Activated T-cell treated with anti-CD3 and anti-CD28 coated beads for 48 hours (primary cell): Measurements from ENCODE around the gene PTPN5.
"Not testable (repeated sequence)": the region's sequence is repeated elsewhere in the genome, so short reads cannot be mapped to it uniquely, and the experiment has no call there.

ENCODE experiments used
- DNase-seq: peaks from one replicate; pipeline ENCODE4 v3.0.0-alpha.2; 2020; ENCODE audit warnings: low read depth

Gene PTPN5

DNA sequence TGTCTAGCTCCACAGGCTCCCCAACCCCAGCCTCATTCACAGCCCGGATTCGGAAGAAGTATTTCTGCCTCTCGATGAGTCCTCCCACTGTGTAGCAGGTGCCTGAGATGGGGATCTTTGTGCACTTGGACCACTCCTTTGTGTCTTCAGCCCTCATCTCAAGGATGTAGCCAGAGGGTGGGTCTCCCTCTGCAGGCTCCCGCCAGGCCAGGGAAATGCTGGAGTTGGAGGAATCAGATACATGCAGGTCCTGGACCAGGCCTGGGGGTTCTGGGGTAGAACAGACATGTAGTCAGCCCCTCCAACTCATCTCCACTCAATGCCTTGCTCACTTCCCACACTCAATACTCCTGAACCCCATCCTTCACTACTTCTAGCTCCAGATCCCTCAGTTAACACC is 82.2 kb downstream of the PTPN5 start:
- DNase-seq = no peak

GRCh38 chr11:18707811-18708340 is 83.7 kb downstream of the PTPN5 start:
- no peak for DNase-seq

DNA sequence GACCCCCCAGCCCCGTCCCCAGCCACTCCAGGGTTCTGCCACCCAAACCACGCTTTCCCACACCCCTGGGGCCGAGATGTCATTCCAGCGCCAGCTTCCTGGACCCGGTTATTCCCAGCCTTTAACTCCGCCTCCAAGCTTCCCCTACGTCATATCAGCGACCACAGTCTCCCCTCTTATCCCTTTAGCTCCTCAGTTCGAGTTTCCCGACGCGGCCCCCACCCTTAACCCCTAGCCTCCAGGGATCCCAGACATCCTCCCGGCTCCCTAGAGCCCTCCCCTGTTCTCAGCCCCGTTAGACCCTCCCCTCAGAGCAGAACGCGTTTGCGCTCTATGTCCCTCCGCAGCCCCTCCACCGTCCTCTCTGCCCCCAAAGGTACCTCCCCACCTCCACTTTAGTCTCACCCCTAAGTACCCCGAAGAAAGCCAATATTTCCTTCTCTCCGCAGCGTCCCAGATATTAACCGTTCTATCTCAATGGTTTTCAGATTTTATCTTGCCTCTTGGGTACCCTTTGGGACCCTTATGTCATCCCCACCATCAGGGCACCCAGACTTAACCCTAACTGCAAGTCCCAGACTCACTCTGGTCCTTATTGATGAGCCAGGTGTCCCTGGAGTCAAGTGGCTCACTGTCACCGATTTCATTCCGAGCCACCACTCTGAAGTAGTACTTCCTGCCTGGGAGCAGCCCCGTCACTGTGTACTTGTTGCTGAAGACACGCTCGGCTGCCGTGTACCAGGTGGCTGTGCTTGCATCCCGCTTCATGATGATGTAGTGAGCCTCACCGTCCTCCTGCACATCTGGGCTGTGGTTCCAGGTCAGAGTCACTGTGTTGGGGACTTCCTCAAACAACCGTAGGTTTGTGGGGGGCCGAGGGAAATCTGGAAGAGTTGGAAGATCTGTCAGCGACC is 85.0 kb downstream of the PTPN5 start:
- no peak for DNase-seq

DNA sequence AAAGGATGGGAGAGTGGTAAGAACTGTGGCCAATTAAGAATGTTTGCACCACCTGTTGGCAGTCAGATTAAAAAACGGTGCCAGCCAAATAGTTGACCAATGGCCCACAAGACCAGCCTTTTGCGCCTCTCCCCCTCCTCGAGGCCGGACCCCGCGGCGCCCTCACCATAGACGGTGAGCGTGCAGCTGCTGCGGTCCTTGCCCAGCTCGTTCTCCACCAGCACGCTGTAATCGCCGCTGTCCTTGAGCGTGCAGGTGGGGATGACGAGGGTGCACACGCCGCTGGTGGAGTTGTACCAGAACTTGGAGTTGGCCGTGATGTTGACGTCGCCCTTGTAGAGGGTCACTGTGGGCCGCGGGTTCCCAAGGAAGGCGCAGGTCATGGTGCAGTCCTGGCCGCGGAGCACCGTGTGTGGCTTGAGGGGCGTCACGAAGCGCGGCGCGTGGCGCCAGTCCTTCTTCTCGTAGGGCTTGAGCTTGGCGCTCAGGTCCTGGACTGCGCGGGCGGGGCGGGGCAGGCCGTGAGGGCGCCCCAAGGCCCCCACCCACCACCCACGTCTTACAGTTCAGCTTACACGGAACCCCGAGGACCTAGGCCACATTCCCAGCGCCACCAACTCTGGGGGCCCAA is 85.8 kb downstream of the PTPN5 start:
- no peak for DNase-seq

GRCh38 chr11:18704698-18705097 is 86.9 kb downstream of the PTPN5 start:
- no peak for DNase-seq

- DNase-seq = no peak
Observed at GRCh38 chr11:18704045-18704645, 87.5 kb downstream of the PTPN5 start.

GRCh38 chr11:18703001-18703763 is 88.4 kb downstream of the PTPN5 start:
- no peak for DNase-seq

GRCh38 chr11:18701614-18702216 is 89.9 kb downstream of the PTPN5 start:
- DNase-seq = no peak

DNA sequence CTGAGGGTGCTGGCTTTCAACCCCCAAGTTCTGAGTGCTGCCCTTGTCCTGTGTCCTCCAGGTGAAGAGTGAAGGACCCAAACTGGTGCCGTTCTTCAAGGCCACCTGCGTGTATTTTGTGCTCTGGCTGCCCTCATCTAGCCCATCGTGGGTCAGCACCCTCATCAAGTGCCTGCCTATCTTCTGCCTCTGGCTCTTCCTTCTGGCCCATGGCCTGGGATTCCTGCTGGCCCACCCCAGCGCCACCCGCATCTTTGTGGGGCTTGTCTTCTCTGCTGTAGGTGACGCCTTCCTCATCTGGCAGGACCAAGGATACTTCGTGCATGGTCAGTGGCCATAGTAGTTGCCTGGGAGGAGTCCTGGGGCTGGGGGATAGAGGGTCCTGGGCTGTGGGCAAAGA is 90.7 kb downstream of the PTPN5 start:
- DNase-seq = no peak

GRCh38 chr11:18700375-18700774 is 91.2 kb downstream of the PTPN5 start:
- no peak for DNase-seq

DNA sequence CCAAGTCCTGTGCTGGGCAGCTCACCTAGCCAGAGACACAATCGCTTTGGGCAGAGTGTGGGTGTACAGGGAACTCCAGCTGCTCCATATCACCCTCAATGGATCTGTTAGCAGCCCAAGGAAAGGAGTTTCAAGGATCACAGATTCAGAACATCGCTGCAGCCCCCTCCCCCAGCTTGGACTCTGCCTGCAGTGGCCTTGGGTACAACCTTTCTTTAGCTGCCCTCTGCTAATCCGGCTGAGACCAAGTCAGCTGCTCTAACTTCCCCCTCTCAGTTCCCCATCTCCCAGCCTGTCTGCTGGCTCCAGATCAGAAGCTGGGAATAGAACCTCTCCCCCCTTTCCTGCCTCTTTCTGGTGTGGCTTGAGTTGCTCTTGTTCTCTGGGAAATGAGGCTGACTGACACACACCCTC is 91.7 kb downstream of the PTPN5 start:
- no peak for DNase-seq

GRCh38 chr11:18699269-18699596 is 92.4 kb downstream of the PTPN5 start:
- DNase-seq = no peak

GRCh38 chr11:18698341-18699268 is 93.0 kb downstream of the PTPN5 start, which contains the start of gene TMEM86A:
TMEM86A (plus strand) TSS chr11:18698779; CDS start chr11:18698887, 108 bp downstream.
- peak; percentile 89 for DNase-seq

- no peak for DNase-seq
Observed at GRCh38 chr11:18697576-18697975, 94.0 kb downstream of the PTPN5 start.

- DNase-seq = no peak
Observed at GRCh38 chr11:18696638-18697225, 94.9 kb downstream of the PTPN5 start.

DNA sequence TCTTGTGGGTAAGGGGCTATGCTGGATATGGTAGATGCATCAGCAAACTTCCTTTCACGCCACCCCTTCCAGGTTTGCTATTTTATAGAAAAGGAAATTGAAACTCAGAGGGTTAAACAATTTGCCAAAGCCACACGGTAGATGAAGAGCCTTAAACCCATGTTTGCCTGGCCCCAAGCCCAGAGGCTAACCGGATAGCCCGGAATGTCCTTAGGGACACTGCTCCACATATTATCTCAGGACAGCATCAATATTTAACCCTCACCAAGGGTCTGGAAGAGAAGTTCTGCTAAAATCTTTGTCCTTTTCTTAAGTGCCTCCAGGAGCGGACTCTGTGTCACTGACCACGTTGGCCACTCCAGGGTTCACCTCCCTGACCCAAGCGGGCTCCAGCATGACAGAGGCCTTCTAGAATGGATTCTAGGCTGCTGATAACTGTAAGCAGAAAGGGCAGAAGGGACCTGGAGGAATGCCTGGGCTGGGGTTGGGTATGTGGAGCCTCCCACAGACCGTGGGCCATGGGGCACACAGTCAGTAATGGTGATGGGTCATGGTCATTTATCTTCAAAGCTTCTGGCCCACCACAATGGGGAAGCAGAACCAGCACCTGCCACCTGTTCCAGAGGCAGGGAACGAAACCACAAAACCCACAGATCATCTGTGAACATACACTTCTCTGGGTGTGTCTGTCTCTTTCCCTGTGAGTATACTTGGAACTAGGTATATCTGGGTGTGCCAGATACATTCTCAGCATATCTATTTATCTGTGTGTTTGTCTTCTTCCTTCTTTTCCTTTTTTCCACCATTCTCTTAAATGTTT is 98.4 kb downstream of the PTPN5 start:
- no peak for DNase-seq

GRCh38 chr11:18691467-18692140 is 100.0 kb downstream of the PTPN5 start:
- not testable (repeated sequence) for DNase-seq

DNA sequence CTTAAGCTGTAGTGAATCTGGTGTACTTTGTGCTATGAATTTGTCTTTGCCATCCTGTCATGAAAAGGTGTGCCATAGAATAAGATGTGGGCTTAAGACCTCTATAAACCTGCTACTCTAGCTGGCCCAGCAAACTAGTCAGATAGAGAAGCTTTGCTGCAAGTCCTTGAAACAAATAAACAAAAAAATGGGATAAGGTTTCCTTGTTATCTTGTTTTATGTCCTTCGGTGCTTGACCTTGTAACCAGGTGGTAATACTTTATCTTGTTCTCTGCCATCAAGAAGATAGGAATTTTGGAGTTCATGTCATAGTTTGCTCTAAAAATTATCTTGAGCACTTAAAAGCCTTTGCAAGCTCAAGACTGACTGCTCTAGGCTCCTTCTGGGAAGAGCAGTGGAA is 107.3 kb downstream of the PTPN5 start:
- DNase-seq = no peak

DNA sequence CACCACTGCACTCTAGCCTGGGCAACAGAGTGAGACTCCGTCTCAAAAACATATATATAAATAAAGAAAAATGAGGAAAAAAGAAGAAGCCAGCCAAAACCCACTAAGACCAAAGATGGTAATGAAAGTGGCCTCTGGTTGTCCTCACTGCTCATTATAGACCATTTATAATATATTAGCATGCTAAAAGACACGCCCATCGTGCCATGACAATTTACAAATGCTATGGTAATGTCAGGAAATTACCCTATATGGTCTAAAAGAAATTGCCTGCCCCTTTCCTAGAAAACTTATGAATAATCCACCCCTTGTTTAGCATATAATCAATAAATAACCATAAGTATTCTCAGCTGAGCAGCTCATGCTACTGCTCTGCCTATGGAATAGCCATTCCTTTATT is 109.1 kb downstream of the PTPN5 start:
- no peak for DNase-seq
